B cell (primary cell): Measurements from ENCODE around the gene SOX6. TPM values are rescaled to one million over a fixed set of nuclear protein-coding genes. Genes with fewer than 3 reads are reported as not detected.

Experiments
- ATAC-seq: fragments of 200-7000 bp; cut with Tn5 transposase; one replicate; pipeline ENCODE4 v1.10.0; 2021; ENCODE audit warnings: low read depth, mild to moderate bottlenecking, moderate number of reproducible peaks, moderate library complexity
- CTCF ChIA-PET: fragments of 350-600 bp; sonication (Branson Sonifier 250); formaldehyde crosslinking; loops from one replicate; lab custom pipeline; 2021; ENCODE audit warnings: antibody characterized with exemption, inconsistent platforms; lab: Charles Lee
- POLR2A ChIA-PET: fragments of 350-600 bp; sonication (Branson Sonifier 250); formaldehyde crosslinking; loops from one replicate; lab custom pipeline; 2021; ENCODE audit warnings: antibody characterized with exemption; lab: Charles Lee
- DNase-seq: peaks from one replicate; pipeline ENCODE4 v3.0.0; 2013
- H2AFZ ChIP-seq: 2 replicates; pipeline ENCODE4 v1.6.1; 2012; ENCODE audit warnings: mild to moderate bottlenecking, low read depth, low read length; ENCODE audit not compliant: insufficient read depth, poor library complexity, severe bottlenecking
- H3K27ac ChIP-seq, 2 donors: 1 replicate in 1 of 2; 2 replicates in 1 of 2; pipeline ENCODE4 v1.5.1; 2012 to 2013; ENCODE audit warnings: low read length in 2 of 2, mild to moderate bottlenecking in 2 of 2, moderate library complexity in 1 of 2
- H3K27me3 ChIP-seq, 4 experiments: fragments of 200-600 bp in 1 of 4; sonication (generic) in 1 of 4; replicated peaks in 1 of 4; 1 replicate in 2 of 4; 2 replicates in 2 of 4; pipeline versions ENCODE4 v1.6.1 to v1.7.0; 2013 to 2016; ENCODE audit warnings: low read length in 3 of 4, mild to moderate bottlenecking in 2 of 4, mixed read lengths in 1 of 4, moderate library complexity in 1 of 4; ENCODE audit not compliant: insufficient read depth in 4 of 4, control insufficient read depth in 3 of 4; ENCODE audit errors: control extremely low read depth in 1 of 4
- H3K36me3 ChIP-seq, 2 experiments: replicated peaks in 1 of 2; 1 replicate in 1 of 2; 2 replicates in 1 of 2; pipeline versions ENCODE4 v1.6.1 to v1.7.1; 2013; ENCODE audit warnings: low read length in 1 of 2; ENCODE audit not compliant: insufficient read depth in 2 of 2, control insufficient read depth in 1 of 2; ENCODE audit errors: control extremely low read depth in 1 of 2, extremely low read depth in 1 of 2
- H3K4me1 ChIP-seq, 2 donors: fragments of 200-600 bp in 1 of 2; sonication (generic) in 1 of 2; 1 replicate in 1 of 2; 2 replicates in 1 of 2; pipeline versions ENCODE4 v1.5.1 to v1.6.1; 2013 to 2017; ENCODE audit warnings: low read length in 2 of 2; ENCODE audit not compliant: control insufficient read depth in 2 of 2, insufficient read depth in 2 of 2
- H3K4me2 ChIP-seq: replicated peaks from 2 replicates; pipeline ENCODE3; 2012; ENCODE audit warnings: mild to moderate bottlenecking, low read depth, low read length; ENCODE audit not compliant: poor library complexity, severe bottlenecking
- H3K4me3 ChIP-seq, 5 experiments: fragments of 200-600 bp in 1 of 5; sonication (generic) in 1 of 5; 1 replicate in 3 of 5; 2 replicates in 2 of 5; pipeline versions ENCODE4 v1.5.1 to v1.7.0; 2011 to 2016; ENCODE audit warnings: low read length in 4 of 5, mild to moderate bottlenecking in 4 of 5, low read depth in 2 of 5, control low read depth in 1 of 5, moderate library complexity in 1 of 5; ENCODE audit not compliant: insufficient read depth in 1 of 5; ENCODE audit errors: control extremely low read depth in 1 of 5, extremely low read depth in 1 of 5
- H3K79me2 ChIP-seq: fragments of 200-600 bp; sonication (generic); one replicate; pipeline ENCODE4 v1.6.0; 2016; ENCODE audit warnings: low read length; ENCODE audit not compliant: control insufficient read depth, insufficient read depth
- H3K9ac ChIP-seq: fragments of 200-600 bp; sonication (generic); 2 replicates; pipeline ENCODE4 v1.6.1; 2017; ENCODE audit warnings: mild to moderate bottlenecking, low read length, moderate library complexity
- H3K9me3 ChIP-seq, 3 donors: one replicate each; pipeline versions ENCODE4 v1.6.1 to v1.7.1; 2013; ENCODE audit warnings: low read length in 2 of 3; ENCODE audit not compliant: control insufficient read depth in 2 of 3, insufficient read depth in 1 of 3; ENCODE audit errors: control extremely low read depth in 1 of 3
- H4K20me1 ChIP-seq: 2 replicates; pipeline ENCODE4 v1.6.0; 2012; ENCODE audit warnings: mild to moderate bottlenecking, low read length; ENCODE audit not compliant: insufficient read depth, control insufficient read depth, poor library complexity, severe bottlenecking
- H3K27ac Mint-ChIP-seq: one replicate; pipeline ENCODE4 v1.8.0; 2021; ENCODE audit warnings: mixed read lengths
- H3K27me3 Mint-ChIP-seq: one replicate; pipeline ENCODE4 v1.8.0; 2021; ENCODE audit warnings: mixed read lengths
- H3K4me1 Mint-ChIP-seq: one replicate; pipeline ENCODE4 v1.8.0; 2021; ENCODE audit warnings: mixed read lengths
- H3K4me3 Mint-ChIP-seq: one replicate; pipeline ENCODE4 v1.8.0; 2021; ENCODE audit warnings: mixed read lengths
- H3K9me3 Mint-ChIP-seq: one replicate; pipeline ENCODE4 v1.8.0; 2022; ENCODE audit warnings: mixed read lengths; ENCODE audit not compliant: insufficient read depth
- CTCF ChIP-seq: fragments of 200-600 bp; IDR thresholded peaks from one replicate; pipeline ENCODE4 v1.8.0; 2022; ENCODE audit warnings: antibody characterized with exemption, mild to moderate bottlenecking
- EZH2 ChIP-seq: IDR thresholded peaks from 2 replicates; pipeline ENCODE4 v1.6.1; 2012; ENCODE audit warnings: borderline replicate concordance, low read depth, mild to moderate bottlenecking, moderate library complexity, low read length; ENCODE audit not compliant: insufficient read depth, poor library complexity, severe bottlenecking
- WGBS: methylation state at CpG from one replicate; pipeline ENCODE4 v1.1.5; 2013; ENCODE audit warnings: missing lambda C conversion rate; ENCODE audit not compliant: insufficient coverage; 5-methylcytosine and 5-hydroxymethylcytosine counted together
- intact Hi-C: fragments of 100-400 bp; cut with micrococcal nuclease; formaldehyde crosslinking; loops from one replicate; pipeline ENCODE4 v1.10.0; 2022
- polyA plus RNA-seq: library from polyadenylated mRNA; depleted of rRNA; stranded (reverse); fragments of >200 nt; gene quantifications from 2 replicates; pipeline ENCODE4 v1.2.3, GENCODE V29; 2012
- total RNA-seq, 2 donors: library from RNA; stranded (reverse); fragments of 120-200 nt in 1 of 2; gene quantifications; 1 replicate in 1 of 2; 2 replicates in 1 of 2; pipeline versions ENCODE4 v1.2.3 to v1.2.4, GENCODE V29; 2013 to 2022

SOX6 gene
- total and polyA plus RNA-seq, 2 donors (not counting 1 experiment from before 2014, with no cell fraction given): not detected

- no peak for ATAC-seq
- Histone ChIP-seq H3K27ac (no peak overlapping the region), H3K36me3 (no peaks in the 10 kb centered on the region), H3K79me2 (no peaks in the 10 kb centered on the region), H3K4me3 (no peak overlapping the region), H2AFZ (no peak overlapping the region), H3K4me1 (no peaks in the 10 kb centered on the region), H3K9me3 (peaks cover 0 to 3% (median 0%) of the 10 kb centered on the region in 3 donors), H4K20me1 (no peaks in the 10 kb centered on the region), H3K4me2 (no peak overlapping the region), H3K27me3 (no peaks in the 10 kb centered on the region), H3K9ac (no peak overlapping the region)
- Mint-ChIP-seq H3K27me3 (no peaks in the 10 kb centered on the region), H3K4me3 (no peak overlapping the region), H3K4me1 (no peaks in the 10 kb centered on the region), H3K9me3 (peaks cover 7% of the 10 kb centered on the region), H3K27ac (no peak overlapping the region)
- TF ChIP-seq EZH2 (no peak), CTCF (no peak)
- POLR2A ChIA-PET: no interaction called here
- WGBS: 92% methylated on average over 8 of the region's 9 CpGs
- CTCF ChIA-PET: no interaction called here
- no peak for DNase-seq
- intact Hi-C loops: no loop called here
Measured at GRCh38 chr11:15947681-15948648, 408.4 kb downstream of the SOX6 start.

GRCh38 chr11:15945726-15946125, 410.6 kb downstream of the SOX6 start:
- Histone ChIP-seq H3K79me2 (no peaks in the 10 kb centered on the region), H3K4me2 (no peak overlapping the region), H2AFZ (no peak overlapping the region), H3K4me1 (no peaks in the 10 kb centered on the region), H3K36me3 (no peaks in the 10 kb centered on the region), H4K20me1 (no peaks in the 10 kb centered on the region), H3K4me3 (no peak overlapping the region), H3K27ac (no peak overlapping the region), H3K9ac (no peak overlapping the region), H3K9me3 (peaks cover 0 to 8% (median 0%) of the 10 kb centered on the region in 3 donors), H3K27me3 (no peaks in the 10 kb centered on the region)
- WGBS: no CpG with 5 or more reads among the region's 1 CpG
- ChIA-PET POLR2A (no interaction called here), CTCF (no interaction called here)
- DNase-seq (no peak), ATAC-seq (no peak)
- H3K27me3 Mint-ChIP-seq: no peaks in the 10 kb centered on the region
- H3K4me3 Mint-ChIP-seq: no peak overlapping the region
- peaks cover 7% of the 10 kb centered on the region for H3K9me3 Mint-ChIP-seq
- no peak overlapping the region for H3K27ac Mint-ChIP-seq
- TF ChIP-seq EZH2 (no peak), CTCF (no peak)
- intact Hi-C loops: no loop called here
- no peaks in the 10 kb centered on the region for H3K4me1 Mint-ChIP-seq
